Chondrocyte (in vitro differentiated cells): ENCODE results near the gene GLYR1. TPM values are rescaled to one million over a fixed set of nuclear protein-coding genes. Genes with fewer than 3 reads are reported as not detected.

Source experiments
- DNase-seq: peaks from one replicate; pipeline ENCODE4 v3.0.0; 2021; ENCODE audit warnings: mixed read lengths, low spot score
- H3K27ac Mint-ChIP-seq: one replicate; pipeline ENCODE4 v1.8.0; 2021; ENCODE audit warnings: mild to moderate bottlenecking, moderate library complexity, mixed read lengths; ENCODE audit not compliant: unreplicated experiment
- H3K27me3 Mint-ChIP-seq: 2 replicates; pipeline ENCODE4 v1.8.0; 2021; ENCODE audit warnings: low read depth, mixed read lengths
- H3K36me3 Mint-ChIP-seq: 2 replicates; pipeline ENCODE4 v1.8.0; 2021; ENCODE audit warnings: low read depth, mixed read lengths
- H3K4me1 Mint-ChIP-seq: 2 replicates; pipeline ENCODE4 v1.8.0; 2021; ENCODE audit warnings: low read depth, mild to moderate bottlenecking, mixed read lengths
- H3K4me3 Mint-ChIP-seq: one replicate; pipeline ENCODE4 v1.8.0; 2021; ENCODE audit warnings: mild to moderate bottlenecking, moderate library complexity, mixed read lengths; ENCODE audit not compliant: unreplicated experiment
- H3K9me3 Mint-ChIP-seq: 2 replicates; pipeline ENCODE4 v1.8.0; 2021; ENCODE audit warnings: low read depth, mixed read lengths
- CTCF ChIP-seq: fragments of 200-600 bp; sonication (generic); IDR thresholded peaks from 2 replicates; pipeline ENCODE4 v1.5.0; 2021; ENCODE audit warnings: antibody characterized with exemption, mild to moderate bottlenecking, moderate library complexity
- total RNA-seq: library from RNA; stranded (reverse); gene quantifications from 3 replicates; pipeline ENCODE4 v1.2.1, GENCODE V29; 2021

Gene GLYR1
- total RNA-seq, 1 donor from 2014 or later: 56.8 TPM

GRCh38 chr16:4765511-4766474 is 81.3 kb downstream of the GLYR1 start:
- Mint-ChIP-seq H3K4me1 (peaks cover 29% of the 10 kb centered on the region), H3K9me3 (no peaks in the 10 kb centered on the region), H3K36me3 (peaks cover 7% of the 10 kb centered on the region), H3K4me3 (peak overlapping the region; percentile 82), H3K27ac (peak overlapping the region; percentile 85), H3K27me3 (no peaks in the 10 kb centered on the region)
- no peak for TF ChIP-seq CTCF
- no peak for DNase-seq

GRCh38 chr16:4763791-4764190 is 83.3 kb downstream of the GLYR1 start:
- TF ChIP-seq CTCF: no peak
- Mint-ChIP-seq H3K36me3 (peaks cover 16% of the 10 kb centered on the region), H3K9me3 (no peaks in the 10 kb centered on the region), H3K27me3 (no peaks in the 10 kb centered on the region), H3K4me3 (no peak overlapping the region), H3K27ac (no peak overlapping the region), H3K4me1 (peaks cover 22% of the 10 kb centered on the region)
- DNase-seq: no peak

GRCh38 chr16:4762205-4762604 is 84.9 kb downstream of the GLYR1 start:
- Mint-ChIP-seq H3K9me3 (no peaks in the 10 kb centered on the region), H3K4me3 (no peak overlapping the region), H3K36me3 (peaks cover 22% of the 10 kb centered on the region), H3K27me3 (no peaks in the 10 kb centered on the region), H3K4me1 (peaks cover 10% of the 10 kb centered on the region), H3K27ac (no peak overlapping the region)
- no peak for TF ChIP-seq CTCF
- no peak for DNase-seq

GRCh38 chr16:4760221-4760910 is 86.7 kb downstream of the GLYR1 start:
- TF ChIP-seq CTCF: no peak
- Mint-ChIP-seq H3K4me3 (no peak overlapping the region), H3K27ac (no peak overlapping the region), H3K4me1 (no peaks in the 10 kb centered on the region), H3K27me3 (no peaks in the 10 kb centered on the region), H3K9me3 (peaks cover 5% of the 10 kb centered on the region), H3K36me3 (peaks cover 32% of the 10 kb centered on the region)
- no peak for DNase-seq

DNA sequence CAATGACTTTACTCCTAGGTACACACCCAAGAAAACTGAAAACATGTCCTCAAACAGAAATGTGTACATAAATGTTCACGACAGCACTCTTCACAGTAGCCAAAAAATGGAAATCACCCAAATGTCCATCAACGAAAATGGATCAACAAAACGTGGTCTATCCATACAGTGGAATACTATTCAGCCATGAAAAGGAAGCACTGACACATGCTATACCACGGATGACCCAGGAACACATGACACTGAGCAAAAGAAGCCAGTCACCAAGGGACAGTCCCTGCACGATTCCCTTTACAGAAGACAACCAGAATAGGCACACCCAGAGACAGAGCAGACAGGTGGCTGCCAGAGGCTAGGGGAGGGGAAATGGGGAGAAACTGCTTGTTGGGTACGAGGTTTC is 91.4 kb downstream of the GLYR1 start:
- peaks cover 31% of the 10 kb centered on the region for H3K36me3 Mint-ChIP-seq
- no peaks in the 10 kb centered on the region for H3K27me3 Mint-ChIP-seq
- peaks cover 5% of the 10 kb centered on the region for H3K9me3 Mint-ChIP-seq
- H3K4me1 Mint-ChIP-seq: no peaks in the 10 kb centered on the region
- no peak overlapping the region for H3K4me3 Mint-ChIP-seq
- DNase-seq: no peak
- no peak overlapping the region for H3K27ac Mint-ChIP-seq
- no peak for TF ChIP-seq CTCF
